H1 (cell line): Measurements from ENCODE around the gene PHOSPHO1. TPM values are rescaled to one million over a fixed set of nuclear protein-coding genes. Genes with fewer than 3 reads are reported as not detected.

Experiments used
- polyA plus RNA-seq, 7 experiments: library from polyadenylated mRNA; depleted of rRNA in 3 of 7; stranded (reverse) in 5 of 7; unstranded in 2 of 7; fragments of >200 nt in 5 of 7; fragments of 200-250 nt in 2 of 7; gene quantifications; 1 replicate in 5 of 7; 2 replicates in 1 of 7; 4 replicates in 1 of 7; pipeline versions ENCODE4 v1.2.1 to v1.2.3, GENCODE V29; 2011 to 2013; ENCODE audit warnings: missing spikeins in 2 of 7, mixed read lengths in 2 of 7
- total RNA-seq: library from RNA; stranded (reverse); fragmentation: NEBNext Ultra II Directional; extraction: Animal tissue kit (Norgen Biotek cat#: 25700); gene quantifications from 2 replicates; pipeline ENCODE4 v1.2.1, GENCODE V29; 2021
- TF ChIP-seq, protein P1 (sequence below): IDR thresholded peaks from 2 replicates; pipeline ENCODE4 v1.6.1; 2011; ENCODE audit warnings: low read depth, mild to moderate bottlenecking, low read length; ENCODE audit not compliant: insufficient read depth

The PHOSPHO1 gene
- total and polyA plus RNA-seq, 2 of the 8 experiments (the other 6 are each of a cell fraction or from before 2014, with no cell fraction given): 0.34 to 0.45 TPM

- TF ChIP-seq, protein P1, sequence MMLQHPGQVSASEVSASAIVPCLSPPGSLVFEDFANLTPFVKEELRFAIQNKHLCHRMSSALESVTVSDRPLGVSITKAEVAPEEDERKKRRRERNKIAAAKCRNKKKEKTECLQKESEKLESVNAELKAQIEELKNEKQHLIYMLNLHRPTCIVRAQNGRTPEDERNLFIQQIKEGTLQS: no peak
These were observed 14.1 kb downstream of the PHOSPHO1 start (continued) for GRCh38 chr17:49216482-49216881.
